Right renal pelvis (tissue), 4 donors: ENCODE results near the gene FAM229A. TPM values are rescaled to one million over a fixed set of nuclear protein-coding genes. Genes with fewer than 3 reads are reported as not detected.
A peak's percentile ranks its signal among the peaks of the same experiment; 100 is the strongest.

Experiments used
- DNase-seq, 4 donors: peaks; one replicate each; pipeline ENCODE4 v3.0.0-alpha.2; 2013; ENCODE audit warnings: low read depth in 4 of 4, low spot score in 3 of 4, missing footprints in 1 of 4
- polyA plus RNA-seq, 4 donors: library from polyadenylated mRNA; unstranded; fragments of 120-200 nt; gene quantifications; one replicate each; pipeline ENCODE4 v1.2.1, GENCODE V29; 2013; ENCODE audit not compliant: insufficient read length in 4 of 4

FAM229A gene
- polyA plus RNA-seq, 4 donors: 3.0 to 7.2 (median 6.6) TPM

DNA sequence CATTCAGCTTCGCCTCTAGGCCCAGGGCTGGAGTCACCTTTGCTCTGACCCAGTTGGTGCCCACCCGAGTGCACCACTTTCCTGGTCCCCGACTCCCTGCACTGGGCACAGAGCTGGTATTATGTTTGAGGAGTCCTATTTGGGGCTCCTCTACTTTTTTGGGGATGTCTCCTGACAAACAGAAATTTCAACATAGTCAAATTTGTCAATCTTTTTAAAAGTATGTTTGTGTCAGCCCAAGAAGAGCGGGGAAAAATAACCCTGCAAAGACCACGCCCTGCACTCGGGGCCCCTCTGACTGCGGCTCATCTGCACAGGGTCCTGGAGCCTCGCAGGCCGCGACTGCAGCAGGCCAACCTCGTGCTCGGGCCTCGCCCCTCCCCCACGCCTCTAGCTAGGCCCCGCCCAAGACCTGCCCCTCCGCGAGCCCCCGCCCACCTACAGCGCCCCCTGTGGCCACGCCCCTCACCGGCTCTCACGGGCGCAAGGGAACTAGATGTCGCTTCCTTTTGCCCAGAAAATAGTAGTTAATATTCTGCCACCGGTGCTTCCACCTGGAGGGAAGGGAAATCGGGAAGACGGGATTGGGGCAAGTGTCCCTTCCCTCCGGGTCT, 11.4 kb downstream of the FAM229A start:
- DNase-seq: no peak

DNA sequence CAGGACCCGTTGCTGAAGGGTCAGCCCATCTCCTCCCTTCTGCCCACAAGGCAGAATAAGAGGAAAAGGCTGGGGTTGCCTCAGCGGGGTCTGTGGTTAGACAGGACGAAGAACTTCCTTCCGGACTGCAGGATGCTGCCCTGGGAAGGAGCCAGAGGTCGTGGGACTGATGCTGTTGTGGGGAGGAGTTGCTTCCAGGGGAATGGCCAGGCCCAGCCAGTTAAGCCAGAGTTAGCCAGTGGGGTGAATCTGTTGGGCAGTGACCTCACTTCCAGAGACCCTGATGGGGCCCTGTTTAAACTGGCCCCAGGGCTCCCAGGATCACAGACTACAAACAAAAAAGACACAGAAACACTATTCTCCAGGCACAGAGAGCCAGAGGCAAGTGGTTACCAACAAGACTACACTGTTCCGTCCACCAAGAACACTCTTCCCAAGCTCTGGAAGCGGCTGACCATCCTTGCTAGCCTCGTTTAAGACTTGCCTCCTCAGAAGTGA, 13.0 kb downstream of the FAM229A start:
- no peak for DNase-seq

DNA sequence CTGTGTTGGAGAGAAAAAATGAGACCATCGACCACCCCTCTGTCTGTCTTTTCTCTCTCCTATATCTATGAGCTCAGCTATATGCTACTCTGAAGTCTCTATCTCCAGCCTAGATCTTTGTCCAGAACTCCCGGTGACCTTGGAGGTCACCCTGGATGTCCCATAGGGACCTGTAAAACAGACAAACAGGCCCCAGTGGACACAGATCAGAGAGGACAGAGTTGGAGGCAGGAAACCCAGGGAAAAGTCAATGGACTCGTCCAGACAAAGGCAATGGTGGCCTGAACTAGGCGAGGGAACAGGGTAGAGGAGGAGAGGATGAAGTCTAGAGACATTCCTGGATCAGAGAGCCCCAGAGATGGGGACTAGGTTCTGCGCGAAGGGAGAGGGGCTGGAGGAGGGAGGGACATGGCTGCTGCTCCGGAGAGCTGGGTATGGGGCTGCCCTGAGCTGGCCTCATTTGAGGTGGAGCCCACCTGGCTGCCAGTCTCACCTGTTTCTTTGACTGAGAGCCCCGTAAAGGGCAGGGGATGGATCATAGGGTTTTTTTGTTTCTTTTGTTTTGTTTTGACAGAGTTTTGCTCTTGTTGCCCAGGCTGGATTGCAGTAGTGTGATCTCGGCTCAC, 15.6 kb downstream of the FAM229A start:
- DNase-seq: no peak

DNA sequence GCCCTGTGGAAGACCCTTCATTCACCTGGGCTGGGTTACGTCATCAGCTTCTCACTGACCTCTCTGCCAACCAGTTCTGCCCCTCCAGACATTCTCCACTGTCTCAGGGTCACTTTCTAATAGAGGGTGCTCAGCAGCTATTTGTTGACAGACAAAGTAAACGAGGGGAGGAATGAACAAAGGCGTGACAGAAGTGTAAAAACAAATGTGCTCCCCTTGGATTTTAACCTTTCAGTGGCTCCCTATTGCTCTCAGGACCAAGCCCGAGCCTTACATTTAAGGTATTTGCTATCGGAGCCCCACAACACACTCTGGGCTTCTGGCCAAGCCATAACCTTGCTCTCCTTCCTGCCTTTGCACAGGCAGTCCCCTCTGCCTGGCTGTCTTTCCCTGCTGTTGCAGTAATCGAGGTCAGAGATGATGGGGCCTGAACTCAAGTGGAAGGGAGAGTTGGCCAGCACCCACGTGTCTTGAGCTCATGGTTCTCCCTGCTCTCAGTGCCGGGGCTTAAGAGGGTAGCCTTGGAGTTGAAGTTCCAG, 16.9 kb downstream of the FAM229A start:
- DNase-seq: no peak

DNA sequence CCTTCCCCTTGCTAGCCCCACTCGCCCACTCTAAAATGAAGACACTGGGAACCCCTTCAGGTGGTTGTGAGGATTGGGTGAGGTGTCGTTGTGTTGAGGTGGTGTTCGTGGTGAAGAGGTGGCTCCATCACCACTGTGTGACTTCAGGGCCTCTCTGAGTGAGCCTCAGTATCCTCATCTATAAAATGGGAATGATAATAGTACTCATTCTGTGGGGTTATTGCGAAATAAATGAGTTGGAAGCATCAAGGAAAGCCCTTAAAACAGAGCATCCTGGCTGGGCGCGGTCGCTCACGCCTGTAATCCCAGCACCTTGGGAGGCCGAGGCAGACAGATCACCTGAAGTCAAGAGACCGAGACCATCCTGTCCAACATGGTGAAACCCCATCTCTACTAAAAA, 19.6 kb downstream of the FAM229A start:
- no peak for DNase-seq

DNA sequence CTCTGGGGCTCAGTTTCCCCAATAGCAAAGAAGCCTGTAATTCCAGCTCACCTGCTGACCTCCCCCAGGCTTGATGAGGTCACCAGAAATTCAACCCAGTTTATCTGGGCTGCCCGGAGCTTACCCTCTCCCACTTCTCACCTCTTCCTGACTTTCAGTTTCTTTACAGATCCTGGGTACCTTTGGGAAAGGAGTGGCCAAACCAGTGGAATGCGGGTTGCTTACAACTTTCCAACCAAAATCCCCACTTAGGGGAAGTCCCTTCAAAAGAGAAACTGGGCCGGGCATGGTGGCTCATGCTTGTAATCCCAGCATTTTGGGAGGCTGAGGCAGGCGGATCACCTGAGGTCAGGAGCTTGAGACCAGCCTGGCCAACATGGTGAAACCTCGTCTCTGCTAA, 20.3 kb downstream of the FAM229A start:
- no peak for DNase-seq

DNA sequence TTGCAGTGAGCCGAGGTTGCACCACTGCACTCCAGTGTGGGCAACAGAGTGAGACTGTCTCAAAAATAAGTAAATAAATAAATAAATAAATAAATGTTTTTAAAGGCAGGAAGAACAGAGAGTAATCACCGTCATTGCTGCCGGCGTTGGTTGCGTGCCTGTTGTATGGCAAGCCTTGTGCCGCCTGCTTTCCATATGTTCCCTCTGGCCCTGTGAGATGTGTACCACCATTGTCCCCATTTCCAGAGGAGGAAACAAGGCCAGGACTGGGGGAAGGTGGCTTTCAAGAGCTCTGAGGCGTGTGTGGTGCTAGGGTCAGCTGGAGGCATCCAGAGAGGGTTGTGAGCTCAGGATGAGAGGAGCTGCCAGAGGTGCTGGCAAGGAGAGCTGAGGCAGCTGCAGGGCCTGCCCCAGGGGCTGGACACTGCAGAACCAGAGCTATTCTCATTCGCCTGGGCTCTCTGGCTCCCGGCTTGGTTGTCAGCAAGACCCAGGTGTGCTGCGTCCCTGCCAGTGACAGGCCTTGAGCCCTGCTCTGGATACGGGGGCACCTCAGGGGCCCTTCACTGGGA, 21.0 kb downstream of the FAM229A start:
- DNase-seq: no peak

DNA sequence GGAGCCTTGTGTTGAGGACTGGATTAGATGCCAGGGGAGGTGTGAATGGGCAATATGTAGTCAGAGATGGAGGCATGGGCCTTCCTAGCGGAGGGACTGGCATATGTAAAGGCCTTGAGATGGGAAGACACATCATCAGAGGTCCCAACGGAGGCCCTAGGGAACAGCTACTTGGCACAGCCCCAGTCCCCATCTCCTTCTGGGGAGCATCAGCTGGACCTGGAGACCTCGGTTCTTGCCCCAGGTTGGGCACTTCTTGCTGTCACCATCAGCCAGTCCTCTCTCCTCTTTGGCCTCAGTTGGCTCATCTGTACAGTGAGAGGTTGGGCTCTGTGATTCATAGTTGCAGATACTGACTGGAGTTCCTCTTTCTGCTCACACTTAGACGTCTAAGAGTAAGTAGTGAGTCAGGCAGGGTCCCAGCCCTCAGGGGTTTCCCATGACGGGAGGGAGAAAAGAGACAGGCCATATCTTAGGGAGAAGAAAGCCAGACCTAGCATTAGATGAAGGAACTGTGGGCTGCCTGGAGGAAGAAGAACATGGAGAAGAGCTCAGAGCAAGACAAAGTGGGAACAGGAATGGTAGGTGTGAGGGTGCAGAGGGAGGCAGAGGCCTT, 22.8 kb downstream of the FAM229A start:
- no peak for DNase-seq

DNA sequence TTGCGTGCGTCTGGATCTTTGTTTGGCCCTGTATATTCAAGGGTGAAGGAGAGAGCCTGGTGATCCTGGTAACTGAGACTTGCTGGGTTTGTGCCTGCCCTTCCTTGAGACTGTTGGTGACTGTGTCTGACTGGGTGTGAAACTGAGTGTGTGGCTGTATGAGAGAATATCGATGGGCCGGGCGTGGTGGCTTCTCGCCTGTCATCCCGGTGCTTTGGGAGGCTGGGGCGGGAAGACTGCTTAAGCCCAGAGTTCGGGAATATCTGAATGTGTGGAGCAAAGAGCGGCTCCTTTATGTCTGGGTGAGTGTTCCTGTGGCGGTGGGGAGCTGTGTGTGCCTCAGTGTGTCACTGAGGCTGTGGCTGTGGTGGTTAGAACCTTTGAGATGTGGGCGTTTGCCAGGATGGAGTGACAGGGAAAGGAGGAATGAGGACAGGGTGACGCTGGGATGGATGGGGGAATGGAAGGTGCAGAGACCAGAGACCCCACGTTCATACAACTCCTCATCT, 23.6 kb downstream of the FAM229A start:
- no peak for DNase-seq

DNA sequence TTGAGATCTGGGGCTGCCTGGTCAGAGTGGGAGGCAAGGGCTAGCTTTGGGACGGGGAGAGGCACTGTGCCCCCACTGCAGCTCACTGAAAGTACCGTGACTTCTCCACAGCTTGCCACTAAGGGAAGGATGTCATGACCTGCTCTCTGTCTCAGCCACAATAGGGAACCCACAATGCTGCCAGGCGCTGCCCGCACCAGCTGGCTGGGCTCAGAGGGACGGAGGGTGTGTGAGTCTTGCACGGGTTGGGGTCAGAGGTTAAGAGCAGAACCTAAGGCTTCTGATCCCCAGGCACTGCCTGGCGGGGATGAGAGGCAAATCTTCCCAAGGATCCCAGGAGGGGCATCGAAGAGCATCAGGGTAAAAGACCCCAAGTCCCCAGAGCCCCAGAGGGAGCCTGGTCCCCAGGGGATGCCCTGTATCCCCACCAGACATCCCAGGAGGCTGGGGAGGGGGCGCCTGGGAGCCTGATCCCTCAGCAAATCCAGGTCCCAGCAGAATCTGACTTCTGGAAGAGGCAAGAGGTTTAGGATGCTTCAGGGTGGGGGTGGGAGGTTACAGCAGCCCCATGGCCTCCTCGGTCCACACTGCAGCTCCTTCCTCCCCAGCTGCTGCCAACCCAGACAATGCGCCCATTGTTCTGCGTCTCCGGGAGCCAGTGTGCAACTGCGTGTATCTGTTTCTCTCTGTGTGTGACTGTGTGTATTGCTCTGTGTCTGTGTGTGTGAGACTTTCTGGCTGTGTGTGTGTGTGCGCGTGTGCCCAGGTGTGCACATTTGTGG, 24.2 kb downstream of the FAM229A start:
- no peak for DNase-seq

DNA sequence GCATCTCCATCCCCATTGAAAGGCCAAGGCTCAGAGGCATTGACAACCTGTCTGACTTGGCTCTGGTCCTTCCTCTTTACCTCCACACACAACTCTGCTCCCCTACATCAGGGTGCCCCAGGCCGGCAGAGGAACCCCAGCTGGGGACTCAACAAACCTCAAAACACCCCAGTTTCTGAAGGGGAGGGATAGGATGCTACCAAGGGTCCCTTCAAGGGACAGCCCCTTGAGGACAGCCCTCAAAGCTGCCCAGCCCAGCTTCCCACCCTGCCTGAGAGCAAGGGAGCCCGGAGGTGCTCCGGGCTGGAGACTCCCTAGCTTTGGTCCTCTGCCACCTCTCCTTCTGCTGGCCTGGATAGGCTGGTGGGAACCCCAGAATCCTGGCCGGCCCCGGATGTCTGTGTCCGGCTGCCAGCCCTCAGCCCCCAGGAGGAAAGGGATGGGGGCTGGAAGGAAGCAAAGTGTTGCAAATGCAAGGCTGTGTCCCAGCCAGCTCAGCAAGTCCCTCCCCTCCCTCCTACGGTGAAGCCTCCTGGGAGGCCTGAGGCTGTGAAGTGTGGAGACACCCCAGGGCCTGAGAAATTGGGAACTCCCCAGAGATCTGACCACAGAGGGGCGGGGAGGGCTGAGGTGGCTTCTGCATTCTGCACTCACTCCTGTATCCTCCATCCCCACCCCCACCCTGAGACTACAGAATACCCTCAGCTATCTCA, 25.2 kb downstream of the FAM229A start:
- no peak for DNase-seq

DNA sequence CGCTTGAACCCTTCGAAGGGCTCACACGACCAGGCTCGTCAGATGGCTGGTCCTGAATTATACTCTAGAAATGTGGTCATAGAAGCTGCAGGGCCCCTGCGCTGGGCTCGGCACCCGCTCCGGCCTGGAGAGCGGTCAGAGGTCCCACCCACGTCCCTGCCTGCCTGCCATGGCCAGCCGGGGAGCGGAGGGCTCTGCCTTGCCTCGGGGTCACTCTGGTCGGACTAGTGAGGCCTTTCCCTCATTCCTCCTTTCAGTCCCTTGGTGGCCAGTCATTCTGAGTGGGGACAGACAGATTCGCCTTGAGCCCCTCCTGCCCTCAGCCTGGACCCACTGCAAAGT, 25.7 kb downstream of the FAM229A start:
- DNase-seq: no peak

DNA sequence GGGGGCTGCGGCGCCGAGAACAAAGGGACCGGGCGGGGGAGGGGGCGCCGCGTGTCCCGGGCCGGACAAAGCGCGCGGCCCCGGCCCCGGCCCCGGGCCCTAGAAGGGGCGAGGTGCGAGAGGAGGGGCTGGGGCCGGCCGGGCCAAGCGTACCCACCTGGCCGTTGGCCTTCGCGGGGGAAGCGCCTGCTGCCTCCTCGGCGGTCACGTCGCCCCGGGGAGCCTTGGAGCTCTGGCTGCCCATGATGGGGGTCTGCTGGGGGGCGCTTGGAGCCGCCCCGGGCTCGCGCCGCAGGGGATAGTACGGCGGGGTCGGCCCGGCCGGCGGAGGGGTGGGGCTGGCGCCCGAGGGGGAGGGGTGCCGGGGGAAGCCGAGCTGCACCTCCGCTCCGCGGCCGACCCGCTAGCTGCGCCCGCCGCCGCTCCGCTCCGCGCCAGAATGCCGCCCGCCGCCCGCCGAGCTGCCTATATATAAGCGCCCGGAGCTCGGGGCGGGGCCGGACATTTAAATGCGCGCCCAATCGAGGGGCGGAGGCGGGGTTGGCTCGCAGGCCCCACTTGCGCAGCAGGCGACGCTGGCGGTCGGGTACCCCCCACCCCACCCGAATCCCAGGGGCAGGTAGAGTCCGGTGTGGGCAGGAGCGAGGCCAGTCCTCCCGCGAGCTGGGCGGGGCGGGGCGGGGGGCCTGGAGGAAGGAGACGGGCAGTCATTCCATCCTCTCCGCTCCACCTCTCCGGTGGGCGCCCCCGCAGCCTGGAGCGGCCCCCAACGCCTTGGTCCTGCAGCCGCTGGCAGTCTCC, 26.3 kb downstream of the FAM229A start, which contains the start of gene MARCKSL1:
MARCKSL1 (minus strand) TSS at position 444 of the 801 bp plus-strand sequence; CDS start at position 244, 200 bp downstream.
- DNase-seq: peak in 3 of 4 donors; percentile 68 to 74 (median 70)

DNA sequence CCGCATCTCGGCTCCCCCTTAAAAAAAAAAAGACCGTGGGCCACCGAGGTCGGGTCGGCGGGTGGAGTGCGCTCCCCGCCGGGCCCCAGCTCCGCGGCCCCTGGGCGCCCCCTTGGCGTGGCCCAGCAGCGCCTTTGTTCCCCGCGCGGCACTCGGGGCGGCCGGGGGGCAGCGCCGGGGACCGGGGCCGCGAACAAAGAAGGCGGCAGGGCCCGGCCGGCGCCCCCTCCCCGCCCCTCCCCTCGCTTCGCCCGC, 26.8 kb downstream of the FAM229A start:
- no peak for DNase-seq

DNA sequence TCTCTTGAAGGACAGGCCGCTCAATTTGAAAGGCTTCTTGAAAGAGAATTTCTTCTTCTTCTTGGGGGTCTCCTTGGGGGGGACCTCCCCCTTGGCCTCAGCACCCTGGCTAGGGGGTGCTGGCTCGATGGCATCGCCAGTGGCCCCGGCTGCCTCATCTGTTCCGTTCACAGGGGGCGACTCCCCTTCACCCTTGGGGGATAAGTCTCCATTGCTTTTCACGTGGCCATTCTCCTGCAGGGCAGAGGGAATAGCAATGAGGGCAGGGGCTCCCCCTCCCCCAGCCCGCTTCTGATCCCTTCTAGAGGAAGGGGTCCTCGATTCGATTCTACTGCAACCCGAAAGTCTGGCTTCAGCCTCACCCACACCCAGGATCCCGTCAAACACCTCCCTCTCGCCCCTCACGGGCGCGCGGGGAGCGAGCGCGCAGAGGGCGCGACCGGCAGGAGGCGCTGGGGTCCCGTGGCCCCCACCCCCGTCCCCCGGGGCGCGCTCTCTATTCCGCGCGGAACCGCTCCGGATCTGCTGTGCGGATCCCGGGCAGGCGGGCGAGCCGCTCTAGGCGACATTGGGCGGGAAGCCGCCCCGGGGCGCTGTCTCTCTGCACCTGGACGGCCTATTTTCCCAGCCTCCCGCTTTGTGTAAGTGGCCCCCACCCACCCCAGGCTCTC, 27.3 kb downstream of the FAM229A start:
- no peak for DNase-seq

DNA sequence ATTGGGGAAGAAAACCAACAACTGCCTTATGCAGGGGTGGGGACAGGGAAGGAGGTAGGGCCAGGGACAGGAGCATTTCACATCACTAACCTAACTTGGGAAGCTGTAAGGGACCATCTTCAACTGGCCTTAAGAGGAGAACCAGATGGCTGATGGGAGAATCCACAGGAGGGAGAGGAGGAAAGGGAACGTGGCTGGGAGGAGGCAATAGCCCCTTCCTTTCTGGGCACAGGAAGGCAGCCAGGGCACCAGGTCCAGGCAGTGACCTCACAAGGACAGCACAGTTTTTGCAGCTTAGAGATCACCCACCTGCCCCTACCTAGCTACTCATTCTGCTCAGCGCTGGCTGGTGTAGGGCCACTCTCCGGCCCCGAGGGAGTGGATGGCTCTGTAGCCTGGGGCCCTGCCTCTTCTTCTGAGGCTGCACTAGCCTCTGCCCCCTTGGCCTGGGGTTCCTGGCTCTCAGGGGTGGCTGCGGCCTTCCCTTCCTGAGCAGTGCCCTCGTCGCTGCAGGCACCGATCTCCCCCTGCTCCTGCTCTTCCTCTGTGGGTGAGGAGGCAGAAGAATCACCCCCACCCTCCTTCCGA, 27.9 kb downstream of the FAM229A start:
- no peak for DNase-seq

DNA sequence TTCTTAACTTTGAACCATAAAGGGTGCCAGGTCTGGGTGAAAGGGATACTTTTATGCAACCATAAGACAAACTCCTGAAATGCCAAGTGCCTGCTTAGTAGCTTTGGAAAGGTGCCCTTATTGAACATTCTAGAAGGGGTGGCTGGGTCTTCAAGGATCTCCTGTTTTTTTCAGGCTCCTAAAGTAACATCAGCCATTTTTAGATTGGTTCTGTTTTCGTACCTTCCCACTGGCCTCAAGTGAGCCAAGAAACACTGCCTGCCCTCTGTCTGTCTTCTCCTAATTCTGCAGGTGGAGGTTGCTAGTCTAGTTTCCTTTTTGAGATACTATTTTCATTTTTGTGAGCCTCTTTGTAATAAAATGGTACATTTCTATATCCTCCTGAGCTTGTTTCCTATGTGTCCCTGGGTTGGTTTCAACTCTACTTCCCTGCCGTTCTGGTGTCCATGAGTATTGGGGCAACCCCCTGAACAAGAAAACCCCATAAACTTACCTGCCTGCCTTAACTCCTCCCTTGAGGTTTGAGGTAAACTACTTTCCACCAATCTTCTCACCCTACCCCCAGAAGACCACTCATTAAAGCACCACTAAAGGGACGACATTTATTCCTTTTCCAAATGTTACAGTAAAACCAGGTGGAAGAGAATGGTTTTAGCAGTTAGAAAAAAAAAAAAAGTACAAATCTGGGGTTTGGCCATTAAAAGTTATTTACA, 28.9 kb downstream of the FAM229A start:
- DNase-seq: no peak
